RWPE2 (cell line): ENCODE data around the gene WDR88.

Experiments
- ATAC-seq: fragments of 200-7000 bp; cut with Tn5 transposase; 3 replicates; pipeline ENCODE4 v1.9.1; 2021; ENCODE audit warnings: low read depth
- DNase-seq: peaks from one replicate; pipeline ENCODE4 v3.0.0-alpha.2; 2020; ENCODE audit warnings: low spot score
- H3K27ac ChIP-seq: fragments of 450-650 bp; 2 replicates; pipeline ENCODE4 v1.5.1; 2017; ENCODE audit warnings: mild to moderate bottlenecking; ENCODE audit not compliant: poor library complexity, severe bottlenecking
- H3K27me3 ChIP-seq: fragments of 250-450 bp; sonication (Bioruptor Pico); 2 replicates; pipeline ENCODE4 v1.5.1; 2021; ENCODE audit warnings: mild to moderate bottlenecking, moderate library complexity; ENCODE audit not compliant: insufficient read depth, poor library complexity, severe bottlenecking
- H3K36me3 ChIP-seq: fragments of 250-450 bp; sonication (Bioruptor Pico); 2 replicates; pipeline ENCODE4 v1.5.1; 2020; ENCODE audit warnings: low read depth, mild to moderate bottlenecking, moderate library complexity
- H3K4me1 ChIP-seq: fragments of 250-450 bp; sonication (Bioruptor Pico); 2 replicates; pipeline ENCODE4 v1.5.1; 2021; ENCODE audit warnings: mild to moderate bottlenecking, moderate library complexity; ENCODE audit not compliant: insufficient read depth, poor library complexity, severe bottlenecking
- H3K4me3 ChIP-seq: fragments of 250-450 bp; sonication (Bioruptor Pico); 2 replicates; pipeline ENCODE4 v1.5.1; 2021; ENCODE audit warnings: mild to moderate bottlenecking, moderate library complexity; ENCODE audit not compliant: severe bottlenecking
- H3K9me3 ChIP-seq: fragments of 250-450 bp; sonication (Bioruptor Pico); 2 replicates; pipeline ENCODE4 v1.5.1; 2021; ENCODE audit warnings: mild to moderate bottlenecking, moderate library complexity; ENCODE audit not compliant: severe bottlenecking
- CTCF ChIP-seq: fragments of 450-650 bp; IDR thresholded peaks from one replicate; pipeline ENCODE4 v1.5.1; 2017; ENCODE audit warnings: mild to moderate bottlenecking, moderate library complexity; ENCODE audit not compliant: poor library complexity, severe bottlenecking

The WDR88 gene

GRCh38 chr19:33129901-33130300 lies 2.0 kb upstream of the WDR88 start:
- Histone ChIP-seq H3K36me3 (peaks cover 36% of the 10 kb centered on the region), H3K9me3 (no peaks in the 10 kb centered on the region), H3K4me3 (no peak overlapping the region), H3K27me3 (no peaks in the 10 kb centered on the region), H3K4me1 (no peaks in the 10 kb centered on the region), H3K27ac (no peak overlapping the region)
- DNase-seq: no peak
- no peak for ATAC-seq
- no peak for TF ChIP-seq CTCF

- no peak for DNase-seq
- H3K4me3 ChIP-seq: no peak overlapping the region
- H3K27me3 ChIP-seq: no peaks in the 10 kb centered on the region
- peaks cover 35% of the 10 kb centered on the region for H3K36me3 ChIP-seq
- TF ChIP-seq CTCF: no peak
- no peak overlapping the region for H3K27ac ChIP-seq
- no peaks in the 10 kb centered on the region for H3K9me3 ChIP-seq
- no peak for ATAC-seq
- H3K4me1 ChIP-seq: no peaks in the 10 kb centered on the region
Observed at GRCh38 chr19:33130433-33130832, 1.5 kb upstream of the WDR88 start.

GRCh38 chr19:33132425-33132824 lies 511 bp downstream of the WDR88 start:
- H3K36me3 ChIP-seq: peaks cover 17% of the 10 kb centered on the region
- H3K9me3 ChIP-seq: no peaks in the 10 kb centered on the region
- no peak for TF ChIP-seq CTCF
- H3K27me3 ChIP-seq: no peaks in the 10 kb centered on the region
- H3K4me3 ChIP-seq: no peak overlapping the region
- no peak; the same call in 2 of the 3 replicates for ATAC-seq
- DNase-seq: no peak
- H3K27ac ChIP-seq: no peak overlapping the region
- H3K4me1 ChIP-seq: no peaks in the 10 kb centered on the region

- H3K4me1 ChIP-seq: no peaks in the 10 kb centered on the region
- peaks cover 6% of the 10 kb centered on the region for H3K36me3 ChIP-seq
- ATAC-seq (no peak), DNase-seq (no peak)
- H3K27ac ChIP-seq: no peak overlapping the region
- no peak overlapping the region for H3K4me3 ChIP-seq
- no peaks in the 10 kb centered on the region for H3K27me3 ChIP-seq
- TF ChIP-seq CTCF: no peak
- no peaks in the 10 kb centered on the region for H3K9me3 ChIP-seq
Observed at GRCh38 chr19:33133438-33134031, 1.6 kb downstream of the WDR88 start.

- Histone ChIP-seq H3K4me1 (no peaks in the 10 kb centered on the region), H3K4me3 (no peak overlapping the region), H3K27me3 (no peaks in the 10 kb centered on the region), H3K36me3 (peaks cover 6% of the 10 kb centered on the region), H3K27ac (no peak overlapping the region), H3K9me3 (no peaks in the 10 kb centered on the region)
- no peak for ATAC-seq
- DNase-seq: no peak
- no peak for TF ChIP-seq CTCF
Observed at GRCh38 chr19:33134571-33135041, 2.7 kb downstream of the WDR88 start.
